K562 (cell line): ENCODE data around the gene ADPRH. TPM values are rescaled to one million over a fixed set of nuclear protein-coding genes. Genes with fewer than 3 reads are reported as not detected.

ENCODE experiments used
- ATAC-seq: fragments of 200-7000 bp; cut with Tn5 transposase; 3 replicates; pipeline ENCODE4 v1.9.1; 2020; ENCODE audit warnings: moderate library complexity
- BruUV-seq: library from RNA; stranded (reverse); fragments of 400-500 nt; replicated peaks from 2 replicates; lab custom pipeline; 2021; lab: Mats Ljungman, UMichigan
- CTCF ChIA-PET: fragments of 300-600 bp; formaldehyde crosslinking; extraction: SDS; loops from one replicate; lab custom pipeline; 2021; ENCODE audit warnings: low intra/inter-chr PET ratio; lab: Yijun Ruan, JAX
- POLR2A ChIA-PET: fragments of 300-600, 350-650 bp; sonication (Branson Sonifier 250); formaldehyde crosslinking; extraction: SDS; loops from one replicate; lab custom pipeline; 2021; ENCODE audit warnings: antibody characterized with exemption, inconsistent platforms; lab: Yijun Ruan, JAX
- DNase-seq, 4 experiments: peaks; one replicate each; pipeline versions ENCODE4 v3.0.0 to v3.0.0-alpha.2; 2011 to 2018; ENCODE audit warnings: low spot score in 3 of 4, mixed read lengths in 3 of 4; ENCODE audit errors: extremely low read depth in 1 of 4
- FAIRE-seq: peaks from 2 replicates; lab custom pipeline; 2011; peaks lifted over from hg19 to GRCh38; lab: Jason Lieb, UNC
- H2AFZ ChIP-seq: 2 replicates; pipeline ENCODE4 v1.6.0; 2011; ENCODE audit warnings: low read depth, low read length, control low read depth, inconsistent platforms
- H3K27ac ChIP-seq: fragments of 200-600 bp; 3 replicates; pipeline ENCODE4 v1.8.0; 2011; ENCODE audit warnings: low read depth, mild to moderate bottlenecking, control low read depth, inconsistent platforms, low read length, moderate library complexity, mixed read lengths; ENCODE audit errors: extremely low read depth
- H3K27me3 ChIP-seq, 2 experiments: fragments of 300-600 bp in 1 of 2; 2 replicates in 1 of 2; 3 replicates in 1 of 2; pipeline versions ENCODE4 v1.6.0 to v1.8.0; 2011; ENCODE audit warnings: inconsistent platforms in 2 of 2, low read length in 2 of 2, mild to moderate bottlenecking in 1 of 2, mixed read lengths in 1 of 2, moderate library complexity in 1 of 2; ENCODE audit not compliant: control insufficient read depth in 2 of 2, insufficient read depth in 2 of 2
- H3K36me3 ChIP-seq: fragments of 300-600 bp; 3 replicates; pipeline ENCODE4 v1.8.0; 2011; ENCODE audit warnings: mild to moderate bottlenecking, low read length, inconsistent platforms; ENCODE audit not compliant: control insufficient read depth, insufficient read depth
- H3K4me1 ChIP-seq, 2 experiments: fragments of 200-600 bp in 1 of 2; replicated peaks in 1 of 2; 2 replicates in 1 of 2; 3 replicates in 1 of 2; pipeline versions ENCODE4 v1.5.1 to v1.8.0; 2011; ENCODE audit warnings: inconsistent platforms in 2 of 2, low read length in 2 of 2, mild to moderate bottlenecking in 1 of 2, mixed read lengths in 1 of 2, moderate library complexity in 1 of 2; ENCODE audit not compliant: control insufficient read depth in 2 of 2, insufficient read depth in 2 of 2
- H3K4me2 ChIP-seq: 2 replicates; pipeline ENCODE4 v1.6.1; 2011; ENCODE audit warnings: low read length, control low read depth, inconsistent platforms, mixed read lengths; ENCODE audit not compliant: insufficient read depth
- H3K4me3 ChIP-seq: fragments of 200-600 bp; sonication (generic), shearing (Covaris generic); 2 replicates; pipeline ENCODE4 v1.5.1; 2016; ENCODE audit warnings: control low read depth, inconsistent platforms
- H3K79me2 ChIP-seq: fragments of 200-600 bp; 3 replicates; pipeline ENCODE4 v1.8.0; 2011; ENCODE audit warnings: low read length, inconsistent platforms; ENCODE audit not compliant: control insufficient read depth, insufficient read depth
- H3K9ac ChIP-seq, 2 experiments: 2 replicates each; pipeline versions ENCODE4 v1.6.0 to v1.6.1; 2011; ENCODE audit warnings: low read depth in 2 of 2, low read length in 2 of 2, control low read depth in 1 of 2, inconsistent platforms in 1 of 2, mild to moderate bottlenecking in 1 of 2, mixed read lengths in 1 of 2; ENCODE audit not compliant: insufficient read depth in 1 of 2
- H3K9me1 ChIP-seq: one replicate; pipeline ENCODE4 v1.6.0; 2011; ENCODE audit warnings: inconsistent platforms, mild to moderate bottlenecking, low read length, moderate library complexity; ENCODE audit not compliant: control insufficient read depth, insufficient read depth
- H3K9me3 ChIP-seq: replicated peaks from 2 replicates; pipeline ENCODE4 v1.5.1; 2011; ENCODE audit warnings: low read depth, low read length, inconsistent platforms; ENCODE audit not compliant: control insufficient read depth, insufficient read depth
- H4K20me1 ChIP-seq: replicated peaks from 2 replicates; pipeline ENCODE4 v1.6.1; 2011; ENCODE audit warnings: low read length, inconsistent platforms, mixed read lengths; ENCODE audit not compliant: control insufficient read depth, insufficient read depth
- COPS2 ChIP-seq: fragments of 450-650 bp; conservative IDR thresholded peaks from 2 replicates; pipeline ENCODE4 v1.6.1; 2016; ENCODE audit warnings: mild to moderate bottlenecking, moderate library complexity
- ESRRA ChIP-seq: fragments of 450-650 bp; IDR thresholded peaks from 2 replicates; pipeline ENCODE4 v1.6.1; 2014; ENCODE audit warnings: low read depth, mild to moderate bottlenecking, moderate library complexity, borderline replicate concordance
- ETV5 ChIP-seq: sonication (generic); formaldehyde crosslinking; IDR thresholded peaks from 2 replicates; pipeline ENCODE4 v1.4.0; 2020; ENCODE audit warnings: low read depth, mild to moderate bottlenecking, missing genetic modification reagents
- ETV6 ChIP-seq, 3 experiments: fragments of 150-350 bp in 1 of 3; sonication (generic) in 1 of 3; formaldehyde crosslinking in 1 of 3; IDR thresholded peaks; 2 replicates each; pipeline versions ENCODE4 v1.6.1 to v1.8.0; 2014 to 2022; ENCODE audit warnings: borderline replicate concordance in 2 of 3, low read depth in 2 of 3, antibody characterized with exemption in 1 of 3, low read length in 1 of 3, mild to moderate bottlenecking in 1 of 3, missing genetic modification reagents in 1 of 3
- GTF2A2 ChIP-seq: IDR thresholded peaks from 2 replicates; pipeline ENCODE4 v1.6.1; 2016; ENCODE audit warnings: mild to moderate bottlenecking, missing genetic modification characterization, missing compliant biosample characterization
- JUNB ChIP-seq: fragments of 450-650 bp; formaldehyde crosslinking; conservative IDR thresholded peaks from 2 replicates; pipeline ENCODE4 v1.4.0; 2020; ENCODE audit warnings: mild to moderate bottlenecking
- MTA2 ChIP-seq: fragments of 450-650 bp; IDR thresholded peaks from 2 replicates; pipeline ENCODE4 v1.6.1; 2016; ENCODE audit warnings: low read depth
- NFIC ChIP-seq: fragments of 450-650 bp; IDR thresholded peaks from 2 replicates; pipeline ENCODE4 v1.6.1; 2017; ENCODE audit warnings: mild to moderate bottlenecking, inconsistent platforms
- TCF3 ChIP-seq: sonication (generic); formaldehyde crosslinking; IDR thresholded peaks from 2 replicates; pipeline ENCODE4 v1.4.0; 2020; ENCODE audit warnings: mild to moderate bottlenecking, missing genetic modification reagents
- ZNF644 ChIP-seq: fragments of 200-800 bp; sonication (Bioruptor generic); IDR thresholded peaks from 2 replicates; pipeline ENCODE4 v1.6.1; 2016; ENCODE audit warnings: low read depth, missing genetic modification characterization, missing compliant biosample characterization
- ZNF764 ChIP-seq: fragments of 250-450 bp; sonication (Bioruptor Pico); IDR thresholded peaks from 2 replicates; pipeline ENCODE4 v1.4.0; 2020; ENCODE audit warnings: low read depth, mild to moderate bottlenecking, moderate library complexity
- WGBS: fragments of 100-300 bp; shearing (Covaris generic); methylation state at CpG from one replicate; pipeline ENCODE4 v1.1.6; 2016; ENCODE audit warnings: low coverage, mixed read lengths; ENCODE audit not compliant: insufficient coverage; ENCODE audit errors: missing lambda C conversion rate; 5-methylcytosine and 5-hydroxymethylcytosine counted together
- in situ Hi-C: fragments of 300-500 bp; cut with MboI; formaldehyde crosslinking; loops from 4 replicates; pipeline ENCODE4 v1.15.0; 2018; ENCODE audit warnings: inconsistent platforms, mixed read lengths
- intact Hi-C: fragments of 100-400 bp; cut with micrococcal nuclease; formaldehyde crosslinking; loops from 2 replicates; pipeline ENCODE4 v1.14.2; 2022
- polyA plus RNA-seq, 8 experiments: library from polyadenylated mRNA; depleted of rRNA in 4 of 8; stranded (reverse) in 5 of 8; unstranded in 3 of 8; fragments of >200 nt; fragmentation: Nextera tagmentation in 2 of 8; fragmentation: Illumina TruSeq in 1 of 8; extraction: Ambion mirVana in 2 of 8; extraction: Trizol in 1 of 8; gene quantifications; 2 replicates each; pipeline versions ENCODE4 v1.2.1 to v1.2.3, GENCODE V29; 2011 to 2014; ENCODE audit warnings: inconsistent platforms in 1 of 8, missing spikeins in 1 of 8
- total RNA-seq, 7 experiments: library from RNA; depleted of rRNA in 6 of 7; stranded (reverse); fragments of >200 nt in 6 of 7; fragmentation: Illumina TruSeq in 2 of 7; extraction: Trizol in 2 of 7; gene quantifications; 2 replicates each; pipeline versions ENCODE4 v1.2.1 to v1.2.3, GENCODE V29; 2011 to 2021; ENCODE audit warnings: low replicate concordance in 1 of 7
- TF ChIP-seq, protein P1 (sequence below): fragments of 450-650 bp; IDR thresholded peaks from 2 replicates; pipeline ENCODE4 v1.6.1; 2018; ENCODE audit not compliant: partially characterized antibody
- TF ChIP-seq, protein P2 (sequence below): fragments of 200-800 bp; sonication (Bioruptor generic); IDR thresholded peaks from 2 replicates; pipeline ENCODE4 v1.6.1; 2016; ENCODE audit warnings: missing genetic modification characterization, missing compliant biosample characterization

The ADPRH gene
- total and polyA plus RNA-seq, 9 of the 15 experiments (the other 6 are each of a cell fraction or from before 2014, with no cell fraction given): 0.01 to 1.4 (median 0.65) TPM

DNA sequence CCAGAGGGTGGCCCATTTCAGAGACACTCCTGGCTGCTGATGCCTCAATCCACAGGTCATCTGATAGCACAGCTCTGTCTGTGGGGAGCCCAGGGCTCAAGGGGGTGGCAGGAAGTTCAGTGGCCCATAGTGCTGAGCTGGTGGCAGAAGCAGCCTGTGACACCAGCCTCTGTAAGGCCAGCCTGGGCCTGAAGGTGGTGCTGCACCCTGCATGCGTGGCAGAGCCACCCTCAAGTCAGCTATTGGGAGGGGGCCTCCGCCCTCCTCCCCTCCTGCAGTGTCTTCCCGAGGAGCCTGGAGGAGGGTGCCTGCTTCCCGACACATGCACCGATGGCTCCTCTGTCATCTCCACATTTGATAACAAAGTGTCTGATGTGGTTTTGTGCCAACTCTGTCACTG lies 21.4 kb downstream of the ADPRH start:
- no peaks in the 10 kb centered on the region for H3K9me3 ChIP-seq
- peak overlapping the region in 1 of 2 experiments; percentile 70; a peak in 1 of 4 replicates for H3K9ac ChIP-seq
- FAIRE-seq: no peak
- H2AFZ ChIP-seq: no peak overlapping the region; the same call in 1 of the 2 replicates
- in situ Hi-C loops (no loop called here), intact Hi-C loops (loop anchor here (1.0 kb wide), 1 partner anchor 77 kb away; the partner anchor contains the start of gene COX17)
- H3K4me1 ChIP-seq: peaks cover 4 to 5% of the 10 kb centered on the region in 2 experiments
- no peaks in the 10 kb centered on the region for H4K20me1 ChIP-seq
- ChIA-PET POLR2A (interaction anchor here (0.6 to 0.8 kb wide), 2 partner anchors 217 to 293 kb away, joined by 4 read pairs; no protein-coding TSS in a partner anchor), CTCF (interaction anchor here (0.8 kb wide), 1 partner anchor 80 kb away, joined by 4 read pairs; no protein-coding TSS in a partner anchor)
- no peak overlapping the region for H3K4me3 ChIP-seq
- no peaks in the 10 kb centered on the region for H3K9me1 ChIP-seq
- BruUV-seq: no TSS peak
- peak; percentile 93 for ATAC-seq
- H3K27me3 ChIP-seq: no peaks in the 10 kb centered on the region
- H3K27ac ChIP-seq: no peak overlapping the region
- H3K79me2 ChIP-seq: no peaks in the 10 kb centered on the region
- H3K4me2 ChIP-seq: no peak overlapping the region
- peak; percentile 9 to 28 (median 16) for DNase-seq
- H3K36me3 ChIP-seq: no peaks in the 10 kb centered on the region
- 0% methylated on average over 1 of the region's 5 CpGs for WGBS
- TF ChIP-seq ETV5 (CRISPR knock-in tag): no peak
- TF ChIP-seq ZNF764: no peak
- TF ChIP-seq GTF2A2 (tag): no peak
- TF ChIP-seq COPS2: no peak
- no peak for TF ChIP-seq ESRRA
- TF ChIP-seq, protein P1, sequence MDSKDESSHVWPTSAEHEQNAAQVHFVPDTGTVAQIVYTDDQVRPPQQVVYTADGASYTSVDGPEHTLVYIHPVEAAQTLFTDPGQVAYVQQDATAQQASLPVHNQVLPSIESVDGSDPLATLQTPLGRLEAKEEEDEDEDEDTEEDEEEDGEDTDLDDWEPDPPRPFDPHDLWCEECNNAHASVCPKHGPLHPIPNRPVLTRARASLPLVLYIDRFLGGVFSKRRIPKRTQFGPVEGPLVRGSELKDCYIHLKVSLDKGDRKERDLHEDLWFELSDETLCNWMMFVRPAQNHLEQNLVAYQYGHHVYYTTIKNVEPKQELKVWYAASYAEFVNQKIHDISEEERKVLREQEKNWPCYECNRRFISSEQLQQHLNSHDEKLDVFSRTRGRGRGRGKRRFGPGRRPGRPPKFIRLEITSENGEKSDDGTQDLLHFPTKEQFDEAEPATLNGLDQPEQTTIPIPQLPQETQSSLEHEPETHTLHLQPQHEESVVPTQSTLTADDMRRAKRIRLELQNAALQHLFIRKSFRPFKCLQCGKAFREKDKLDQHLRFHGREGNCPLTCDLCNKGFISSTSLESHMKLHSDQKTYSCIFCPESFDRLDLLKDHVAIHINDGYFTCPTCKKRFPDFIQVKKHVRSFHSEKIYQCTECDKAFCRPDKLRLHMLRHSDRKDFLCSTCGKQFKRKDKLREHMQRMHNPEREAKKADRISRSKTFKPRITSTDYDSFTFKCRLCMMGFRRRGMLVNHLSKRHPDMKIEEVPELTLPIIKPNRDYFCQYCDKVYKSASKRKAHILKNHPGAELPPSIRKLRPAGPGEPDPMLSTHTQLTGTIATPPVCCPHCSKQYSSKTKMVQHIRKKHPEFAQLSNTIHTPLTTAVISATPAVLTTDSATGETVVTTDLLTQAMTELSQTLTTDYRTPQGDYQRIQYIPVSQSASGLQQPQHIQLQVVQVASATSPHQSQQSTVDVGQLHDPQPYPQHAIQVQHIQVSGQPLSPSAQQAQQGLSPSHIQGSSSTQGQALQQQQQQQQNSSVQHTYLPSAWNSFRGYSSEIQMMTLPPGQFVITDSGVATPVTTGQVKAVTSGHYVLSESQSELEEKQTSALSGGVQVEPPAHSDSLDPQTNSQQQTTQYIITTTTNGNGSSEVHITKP: no peak
- no peak for TF ChIP-seq ETV6 (IDR thresholded peaks at IDR 0.05; ENCODE audit: borderline replicate concordance in 1 of 2, low read depth in 2 of 2, low read length in 1 of 2)
- no peak for TF ChIP-seq ETV6 (CRISPR knock-in tag; IDR thresholded peaks at IDR 0.05; ENCODE audit: borderline replicate concordance)
- no peak for TF ChIP-seq JUNB
- TF ChIP-seq NFIC: no peak
- TF ChIP-seq, protein P2, sequence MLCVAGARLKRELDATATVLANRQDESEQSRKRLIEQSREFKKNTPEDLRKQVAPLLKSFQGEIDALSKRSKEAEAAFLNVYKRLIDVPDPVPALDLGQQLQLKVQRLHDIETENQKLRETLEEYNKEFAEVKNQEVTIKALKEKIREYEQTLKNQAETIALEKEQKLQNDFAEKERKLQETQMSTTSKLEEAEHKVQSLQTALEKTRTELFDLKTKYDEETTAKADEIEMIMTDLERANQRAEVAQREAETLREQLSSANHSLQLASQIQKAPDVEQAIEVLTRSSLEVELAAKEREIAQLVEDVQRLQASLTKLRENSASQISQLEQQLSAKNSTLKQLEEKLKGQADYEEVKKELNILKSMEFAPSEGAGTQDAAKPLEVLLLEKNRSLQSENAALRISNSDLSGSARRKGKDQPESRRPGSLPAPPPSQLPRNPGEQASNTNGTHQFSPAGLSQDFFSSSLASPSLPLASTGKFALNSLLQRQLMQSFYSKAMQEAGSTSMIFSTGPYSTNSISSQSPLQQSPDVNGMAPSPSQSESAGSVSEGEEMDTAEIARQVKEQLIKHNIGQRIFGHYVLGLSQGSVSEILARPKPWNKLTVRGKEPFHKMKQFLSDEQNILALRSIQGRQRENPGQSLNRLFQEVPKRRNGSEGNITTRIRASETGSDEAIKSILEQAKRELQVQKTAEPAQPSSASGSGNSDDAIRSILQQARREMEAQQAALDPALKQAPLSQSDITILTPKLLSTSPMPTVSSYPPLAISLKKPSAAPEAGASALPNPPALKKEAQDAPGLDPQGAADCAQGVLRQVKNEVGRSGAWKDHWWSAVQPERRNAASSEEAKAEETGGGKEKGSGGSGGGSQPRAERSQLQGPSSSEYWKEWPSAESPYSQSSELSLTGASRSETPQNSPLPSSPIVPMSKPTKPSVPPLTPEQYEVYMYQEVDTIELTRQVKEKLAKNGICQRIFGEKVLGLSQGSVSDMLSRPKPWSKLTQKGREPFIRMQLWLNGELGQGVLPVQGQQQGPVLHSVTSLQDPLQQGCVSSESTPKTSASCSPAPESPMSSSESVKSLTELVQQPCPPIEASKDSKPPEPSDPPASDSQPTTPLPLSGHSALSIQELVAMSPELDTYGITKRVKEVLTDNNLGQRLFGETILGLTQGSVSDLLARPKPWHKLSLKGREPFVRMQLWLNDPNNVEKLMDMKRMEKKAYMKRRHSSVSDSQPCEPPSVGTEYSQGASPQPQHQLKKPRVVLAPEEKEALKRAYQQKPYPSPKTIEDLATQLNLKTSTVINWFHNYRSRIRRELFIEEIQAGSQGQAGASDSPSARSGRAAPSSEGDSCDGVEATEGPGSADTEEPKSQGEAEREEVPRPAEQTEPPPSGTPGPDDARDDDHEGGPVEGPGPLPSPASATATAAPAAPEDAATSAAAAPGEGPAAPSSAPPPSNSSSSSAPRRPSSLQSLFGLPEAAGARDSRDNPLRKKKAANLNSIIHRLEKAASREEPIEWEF (CRISPR knock-in tag): no peak
- no peak for TF ChIP-seq TCF3 (CRISPR knock-in tag)
- TF ChIP-seq MTA2: no peak
- no peak for TF ChIP-seq ZNF644 (tag)
